IMR-90 (cell line): Measurements from ENCODE around the gene DYSF.

Experiments used
- CTCF ChIP-seq: conservative IDR thresholded peaks from 2 replicates; pipeline ENCODE4 v1.5.1; 2012; ENCODE audit warnings: mild to moderate bottlenecking, low read depth, low read length, improper control_type of control experiment
- ELK1 ChIP-seq: fragments of 150-350 bp; IDR thresholded peaks from 2 replicates; pipeline ENCODE4 v1.6.1; 2016; ENCODE audit warnings: low read depth, mild to moderate bottlenecking, low read length, moderate library complexity, borderline replicate concordance
- MAFK ChIP-seq: IDR thresholded peaks from 2 replicates; pipeline ENCODE4 v1.6.1; 2012; ENCODE audit warnings: low read depth, low read length, improper control_type of control experiment
- MXI1 ChIP-seq: IDR thresholded peaks from 2 replicates; pipeline ENCODE4 v1.6.1; 2012; ENCODE audit warnings: low read depth, mild to moderate bottlenecking, low read length, moderate library complexity, borderline replicate concordance
- POLR2A ChIP-seq: IDR thresholded peaks from 2 replicates; pipeline ENCODE4 v1.6.1; 2012; ENCODE audit warnings: mild to moderate bottlenecking, low read depth, low read length
- RAD21 ChIP-seq: IDR thresholded peaks from 2 replicates; pipeline ENCODE4 v1.6.1; 2012; ENCODE audit warnings: low read length, improper control_type of control experiment
- SMC3 ChIP-seq: fragments of 150-350 bp; IDR thresholded peaks from 2 replicates; pipeline ENCODE4 v1.6.1; 2016; ENCODE audit warnings: low read depth, mild to moderate bottlenecking, antibody characterized with exemption, low read length, moderate library complexity

- TF ChIP-seq MXI1 = no peak
- TF ChIP-seq CTCF = no peak
- TF ChIP-seq ELK1 = no peak
- TF ChIP-seq POLR2A = no peak
- no peak for TF ChIP-seq RAD21
- TF ChIP-seq MAFK = no peak
- no peak for TF ChIP-seq SMC3
Measured at GRCh38 chr2:71661782-71662181, 208.4 kb downstream of the DYSF start.
